Measurements from ENCODE around the gene LAMC2. TPM values are rescaled to one million over a fixed set of nuclear protein-coding genes. Genes with fewer than 3 reads are reported as not detected.
A peak's percentile ranks its signal among the peaks of the same experiment; 100 is the strongest.

LAMC2 gene
- total RNA-seq, 2 donors from 2014 or later = 2.1 to 6.0 TPM

- ATAC-seq = no peak
- intact Hi-C loops (cut with DNase I) = no loop called here
- no peak for DNase-seq
Measured at GRCh38 chr1:183164963-183165362, 21.1 kb upstream of the LAMC2 start.

DNA sequence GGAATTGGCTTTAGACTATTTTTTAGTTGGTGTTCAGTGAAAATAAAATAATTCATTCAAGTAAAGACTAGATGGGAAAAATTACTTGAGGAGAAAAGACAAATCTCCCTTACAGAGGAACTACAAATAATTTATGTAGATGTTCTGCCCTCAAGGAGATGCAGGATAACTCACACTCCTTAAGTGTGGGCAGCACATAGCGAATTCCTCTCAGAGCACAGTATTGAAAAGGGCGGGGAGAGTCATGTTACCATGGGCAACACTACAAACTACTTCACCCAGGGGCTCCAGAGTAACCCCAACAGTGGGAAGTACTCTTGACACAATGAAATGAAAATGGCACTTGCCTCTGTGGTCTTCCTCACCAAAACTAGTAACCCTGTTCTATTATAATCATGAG lies 20.6 kb upstream of the LAMC2 start:
- no peak for ATAC-seq
- DNase-seq = no peak
- intact Hi-C loops (cut with DNase I) = no loop called here

DNA sequence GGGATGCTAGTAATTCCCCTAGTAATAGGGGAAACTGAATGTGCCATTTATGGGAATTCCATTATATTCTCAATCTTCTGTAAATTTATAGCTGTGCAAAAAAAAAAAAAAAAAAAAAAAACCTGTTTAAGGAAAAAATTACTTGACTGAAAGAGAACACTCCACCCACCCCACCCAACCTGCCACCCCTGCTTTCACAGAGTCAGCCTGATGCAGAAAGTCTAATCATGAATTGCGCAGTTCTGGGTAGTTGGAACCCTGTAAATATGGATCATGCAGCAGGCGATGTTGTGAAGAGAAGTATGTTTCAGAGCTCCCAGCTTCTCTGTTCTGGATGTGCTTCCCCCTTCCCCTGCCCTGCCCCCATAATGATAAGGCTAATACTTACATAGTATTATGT lies 19.6 kb upstream of the LAMC2 start:
- DNase-seq (no peak), ATAC-seq (no peak)
- intact Hi-C loops (cut with DNase I) = no loop called here

- no peak for ATAC-seq
- intact Hi-C loops (cut with DNase I) = no loop called here
Measured at GRCh38 chr1:183167676-183168075, 18.4 kb upstream of the LAMC2 start.

GRCh38 chr1:183168308-183168707 lies 17.8 kb upstream of the LAMC2 start:
- DNase-seq (no peak), ATAC-seq (no peak)
- intact Hi-C loops (cut with DNase I) = no loop called here

More at GRCh38 chr1:183167676-183168075, 18.4 kb upstream of the LAMC2 start:
- no peak for DNase-seq

GRCh38 chr1:183173828-183174227 lies 12.2 kb upstream of the LAMC2 start:
- no peak for ATAC-seq
- DNase-seq = no peak
- intact Hi-C loops (cut with DNase I) = no loop called here

DNA sequence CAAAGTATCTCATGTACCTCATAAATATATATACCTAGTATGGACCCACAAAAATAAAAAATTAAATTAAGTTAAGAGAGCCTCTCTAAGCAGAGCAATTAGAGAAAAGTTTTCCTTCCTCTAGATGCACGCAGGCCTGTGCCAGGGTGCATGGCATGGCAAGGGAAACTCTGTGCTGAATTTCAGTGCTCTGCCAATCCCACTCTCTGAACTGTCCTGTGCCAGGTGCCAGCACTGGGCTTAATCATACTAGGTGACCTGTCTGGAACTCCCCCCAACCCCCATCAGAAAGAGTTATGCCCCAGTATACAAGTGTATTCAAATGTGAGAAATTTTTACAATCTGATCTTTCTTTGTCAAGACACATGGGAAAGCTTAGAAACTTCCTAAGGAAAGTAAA lies 10.4 kb upstream of the LAMC2 start:
- ATAC-seq = no peak
- intact Hi-C loops (cut with DNase I) = no loop called here
- no peak for DNase-seq

DNA sequence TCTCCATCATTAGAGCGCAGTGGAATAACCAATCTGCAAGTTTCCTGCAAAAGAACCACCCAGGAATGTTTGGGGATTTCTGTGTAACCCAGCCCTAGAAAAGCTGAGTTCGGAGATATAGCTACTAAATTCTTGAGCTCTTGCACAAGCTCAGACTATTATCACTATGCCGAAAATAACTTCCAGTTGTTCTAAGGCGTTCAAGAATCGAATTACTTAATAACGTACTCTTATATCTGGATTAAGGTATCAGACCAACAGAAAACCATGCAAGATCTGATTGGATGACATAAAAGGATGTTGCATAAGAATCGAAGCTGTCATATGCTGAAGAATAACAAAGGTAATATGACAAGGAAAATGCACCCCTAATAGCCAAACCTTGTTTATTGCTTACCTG lies 7.5 kb upstream of the LAMC2 start:
- DNase-seq (no peak), ATAC-seq (peak in 1 of 2 donors; percentile 15)
- intact Hi-C loops (cut with DNase I) = no loop called here

DNA sequence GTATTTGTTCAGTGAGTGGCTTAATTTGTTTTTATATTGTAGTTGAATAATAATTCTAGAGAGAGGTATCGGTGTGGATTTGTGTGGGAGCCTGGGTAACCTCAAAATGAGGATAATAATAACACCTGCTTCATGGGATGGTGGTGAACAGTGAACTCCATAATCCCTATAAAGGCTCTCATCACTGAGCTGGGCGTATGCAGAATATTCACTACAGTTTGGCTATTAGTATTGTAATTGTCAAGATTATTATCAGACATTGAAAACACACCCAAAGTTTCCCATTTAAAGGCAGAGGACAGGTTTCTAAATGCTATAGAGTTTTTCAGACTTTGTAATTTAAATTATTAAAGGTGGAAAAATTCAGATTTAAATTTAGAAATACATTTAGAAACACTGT lies 7.0 kb upstream of the LAMC2 start:
- ATAC-seq (no peak), DNase-seq (no peak)
- intact Hi-C loops (cut with DNase I) = no loop called here

GRCh38 chr1:183180218-183180617 lies 5.8 kb upstream of the LAMC2 start:
- intact Hi-C loops (cut with DNase I) = no loop called here
- peak; percentile 72 to 83 for ATAC-seq
- DNase-seq = peak; percentile 74

GRCh38 chr1:183180634-183181056 lies 5.4 kb upstream of the LAMC2 start:
- intact Hi-C loops (cut with DNase I) = no loop called here
- ATAC-seq (peak; percentile 88 to 91), DNase-seq (peak; percentile 71)

DNA sequence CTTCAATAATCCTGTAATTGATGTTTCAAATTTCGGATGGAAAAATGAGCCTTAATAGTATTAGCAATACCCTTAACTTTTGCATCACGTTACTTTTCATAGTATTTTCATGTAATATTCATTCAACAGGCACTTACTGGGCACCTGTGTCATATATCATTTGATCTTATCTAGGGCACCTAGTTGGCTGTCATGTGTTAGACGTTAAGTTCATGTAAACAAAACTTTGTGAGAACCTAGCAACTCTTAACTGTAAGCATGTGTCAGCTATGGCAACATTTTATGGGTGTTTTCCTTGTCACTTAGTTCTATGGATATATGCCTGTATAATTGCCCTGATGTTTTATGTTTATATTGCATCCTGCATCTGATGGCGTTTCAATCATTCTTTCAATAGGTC lies 777 bp downstream of the LAMC2 start:
- intact Hi-C loops (cut with DNase I) = no loop called here
- DNase-seq = no peak
- no peak for ATAC-seq

DNA sequence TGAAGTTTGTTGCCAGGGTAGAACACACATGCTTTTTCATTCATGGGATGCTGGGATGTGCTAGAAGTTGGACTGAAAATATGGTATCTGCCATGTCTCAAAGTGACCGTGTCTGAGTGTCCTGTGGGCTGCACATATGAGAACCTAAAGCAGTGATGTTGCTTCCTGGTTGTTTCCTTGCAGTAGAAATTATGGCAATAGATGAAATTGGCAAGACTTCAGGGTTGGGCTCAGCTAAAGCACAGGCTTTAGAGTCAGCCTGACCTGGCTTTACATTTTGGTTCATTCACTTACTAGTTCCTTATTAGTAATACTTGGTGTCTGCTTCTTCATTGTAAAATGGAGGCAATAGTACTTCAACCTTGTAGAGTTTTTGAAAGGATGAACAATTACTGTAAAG lies 2.2 kb downstream of the LAMC2 start:
- intact Hi-C loops (cut with DNase I) = no loop called here
- ATAC-seq (no peak), DNase-seq (no peak)

GRCh38 chr1:183191833-183192232 lies 5.8 kb downstream of the LAMC2 start:
- intact Hi-C loops (cut with DNase I) = no loop called here
- ATAC-seq (peak in 1 of 2 donors; percentile 54), DNase-seq (no peak)

GRCh38 chr1:183193963-183194525 lies 8.0 kb downstream of the LAMC2 start:
- ATAC-seq (no peak), DNase-seq (no peak)
- intact Hi-C loops (cut with DNase I) = no loop called here

GRCh38 chr1:183194527-183195141 lies 8.6 kb downstream of the LAMC2 start:
- DNase-seq = no peak
- ATAC-seq = no peak
- intact Hi-C loops (cut with DNase I) = no loop called here

DNA sequence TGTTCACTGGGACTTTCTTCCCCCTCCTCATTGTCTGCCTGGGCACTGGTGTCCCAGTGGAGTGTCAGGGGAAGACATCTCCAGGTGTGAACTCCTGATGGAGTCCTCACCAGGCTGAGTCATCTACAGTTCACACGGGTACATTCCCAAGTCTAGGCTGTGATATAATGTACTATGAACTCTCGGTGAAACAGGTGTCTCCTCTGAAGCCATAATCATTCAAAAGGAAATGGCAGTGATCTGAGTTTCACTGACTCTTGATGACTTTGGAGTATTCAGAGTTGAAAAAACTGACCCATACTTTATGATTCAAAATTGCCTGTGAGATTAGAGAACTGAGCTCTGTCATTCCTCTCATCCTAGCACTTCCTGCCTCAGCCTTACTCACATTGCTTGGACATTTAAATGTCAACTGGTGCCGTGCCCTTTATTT lies 9.1 kb downstream of the LAMC2 start:
- intact Hi-C loops (cut with DNase I) = no loop called here
- no peak for ATAC-seq

GRCh38 chr1:183197762-183198161 lies 11.7 kb downstream of the LAMC2 start:
- DNase-seq (no peak), ATAC-seq (no peak)
- intact Hi-C loops (cut with DNase I) = no loop called here

More for the DNA sequence above, 9.1 kb downstream of the LAMC2 start:
- no peak for DNase-seq

GRCh38 chr1:183198463-183198862 lies 12.4 kb downstream of the LAMC2 start:
- DNase-seq (peak; percentile 31), ATAC-seq (peak; percentile 34 to 99)
- intact Hi-C loops (cut with DNase I) = no loop called here

GRCh38 chr1:183199304-183199703 lies 13.2 kb downstream of the LAMC2 start:
- DNase-seq = no peak
- intact Hi-C loops (cut with DNase I) = no loop called here
- no peak for ATAC-seq

- ATAC-seq = no peak
- DNase-seq = no peak
- intact Hi-C loops (cut with DNase I) = no loop called here
Measured at GRCh38 chr1:183200451-183200850, 14.4 kb downstream of the LAMC2 start.

Data from left cardiac atrium (tissue), 4 donors.